ENCODE results near the gene PPCDC.

The PPCDC gene

GRCh38 chr15:75025548-75026260, 2.3 kb downstream of the PPCDC start:
- no peak for TF ChIP-seq GATA3 (IDR thresholded peaks at IDR 0.05; ENCODE audit: low read depth, low read length)
- no peak for TF ChIP-seq GATA2 (IDR thresholded peaks at IDR 0.05; ENCODE audit: low read depth, low read length)

- TF ChIP-seq GATA2 (IDR thresholded peaks at IDR 0.05; ENCODE audit: low read depth, low read length), result no peak
- TF ChIP-seq GATA3 (IDR thresholded peaks at IDR 0.05; ENCODE audit: low read depth, low read length), result no peak
Measured at GRCh38 chr15:75027551-75027950, 4.2 kb downstream of the PPCDC start.

DNA sequence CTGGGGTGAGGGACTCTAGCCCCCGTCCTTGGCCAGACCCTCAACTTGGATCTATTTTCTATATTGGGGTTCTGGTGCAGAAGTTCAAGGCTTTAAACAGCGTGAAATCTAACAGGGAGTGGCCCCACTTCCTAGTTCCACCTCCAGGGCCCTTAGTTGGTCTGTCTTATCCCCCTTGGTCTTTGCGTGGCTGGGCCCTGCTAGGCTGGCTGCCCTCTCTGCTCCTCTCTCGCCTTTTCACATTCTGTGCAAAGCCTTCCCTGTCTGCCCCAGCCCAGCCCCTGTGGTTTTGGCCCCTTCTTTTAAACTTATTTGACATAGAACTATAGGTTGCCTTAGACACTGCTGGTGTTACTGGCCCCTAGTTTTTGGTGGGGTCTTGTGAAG, 5.6 kb downstream of the PPCDC start:
- TF ChIP-seq GATA3 (IDR thresholded peaks at IDR 0.05; ENCODE audit: low read depth, low read length) (no peak), GATA2 (IDR thresholded peaks at IDR 0.05; ENCODE audit: low read depth, low read length) (no peak)

GRCh38 chr15:75029378-75030022, 6.1 kb downstream of the PPCDC start:
- no peak for TF ChIP-seq GATA2 (IDR thresholded peaks at IDR 0.05; ENCODE audit: low read depth, low read length)
- TF ChIP-seq GATA3 (IDR thresholded peaks at IDR 0.05; ENCODE audit: low read depth, low read length), result no peak

DNA sequence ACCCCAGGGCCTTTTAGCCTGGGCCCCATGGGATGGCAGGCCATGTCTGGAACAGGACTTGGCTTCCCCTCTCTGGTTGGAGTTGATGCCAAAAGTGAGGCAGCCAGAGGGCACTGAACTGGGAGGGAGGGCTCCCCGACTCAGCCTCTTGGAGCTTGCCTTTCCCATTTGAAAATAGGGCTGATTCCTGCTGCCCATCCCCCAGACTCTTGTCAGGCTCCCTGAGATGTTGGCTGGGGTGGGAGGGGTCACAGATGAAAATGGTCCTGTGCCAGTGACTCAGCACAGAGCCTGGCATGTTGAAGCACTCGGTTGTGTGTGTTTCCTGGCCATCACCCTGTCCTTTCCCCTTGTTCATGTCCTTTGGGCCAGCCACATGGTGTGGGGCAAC, 6.6 kb downstream of the PPCDC start:
- TF ChIP-seq GATA2 (IDR thresholded peaks at IDR 0.05; ENCODE audit: low read depth, low read length) (no peak), GATA3 (IDR thresholded peaks at IDR 0.05; ENCODE audit: low read depth, low read length) (no peak)

GRCh38 chr15:75030424-75030823, 7.0 kb downstream of the PPCDC start:
- TF ChIP-seq GATA2 (IDR thresholded peaks at IDR 0.05; ENCODE audit: low read depth, low read length) (no peak), GATA3 (IDR thresholded peaks at IDR 0.05; ENCODE audit: low read depth, low read length) (no peak)

GRCh38 chr15:75031848-75032247, 8.5 kb downstream of the PPCDC start:
- no peak for TF ChIP-seq GATA2 (IDR thresholded peaks at IDR 0.05; ENCODE audit: low read depth, low read length)
- no peak for TF ChIP-seq GATA3 (IDR thresholded peaks at IDR 0.05; ENCODE audit: low read depth, low read length)

DNA sequence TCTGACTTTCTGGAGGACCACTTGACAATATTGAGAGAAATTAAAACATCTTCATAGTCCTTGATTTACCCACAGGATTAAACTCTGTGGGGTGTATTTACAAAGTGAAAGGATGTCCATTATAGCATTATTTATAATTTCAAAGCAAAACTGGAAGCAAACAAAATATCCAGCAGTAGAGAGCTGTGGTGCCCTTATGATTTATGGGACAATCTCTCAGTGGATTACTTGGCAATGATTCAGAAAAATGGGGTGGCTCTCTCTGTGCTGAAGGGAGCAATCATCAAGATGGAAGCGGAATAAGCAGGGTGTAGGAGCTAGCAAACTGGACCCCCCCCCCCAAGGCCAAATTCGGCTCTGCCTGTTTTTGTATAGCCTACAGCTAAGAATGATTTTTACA, 9.0 kb downstream of the PPCDC start:
- no peak for TF ChIP-seq GATA3 (IDR thresholded peaks at IDR 0.05; ENCODE audit: low read depth, low read length)
- TF ChIP-seq GATA2 (IDR thresholded peaks at IDR 0.05; ENCODE audit: low read depth, low read length), result no peak

GRCh38 chr15:75033809-75034208, 10.4 kb downstream of the PPCDC start:
- no peak for TF ChIP-seq GATA2 (IDR thresholded peaks at IDR 0.05; ENCODE audit: low read depth, low read length)
- TF ChIP-seq GATA3 (IDR thresholded peaks at IDR 0.05; ENCODE audit: low read depth, low read length), result no peak

- TF ChIP-seq GATA2 (IDR thresholded peaks at IDR 0.05; ENCODE audit: low read depth, low read length), result no peak
- TF ChIP-seq GATA3 (IDR thresholded peaks at IDR 0.05; ENCODE audit: low read depth, low read length), result no peak
Measured at GRCh38 chr15:75034615-75035014, 11.2 kb downstream of the PPCDC start.

- no peak for TF ChIP-seq GATA2 (IDR thresholded peaks at IDR 0.05; ENCODE audit: low read depth, low read length)
- TF ChIP-seq GATA3 (IDR thresholded peaks at IDR 0.05; ENCODE audit: low read depth, low read length), result no peak
Measured at GRCh38 chr15:75036212-75036616, 12.8 kb downstream of the PPCDC start.

GRCh38 chr15:75037685-75038084, 14.3 kb downstream of the PPCDC start:
- TF ChIP-seq GATA2 (IDR thresholded peaks at IDR 0.05; ENCODE audit: low read depth, low read length), result no peak
- no peak for TF ChIP-seq GATA3 (IDR thresholded peaks at IDR 0.05; ENCODE audit: low read depth, low read length)

GRCh38 chr15:75038231-75038630, 14.8 kb downstream of the PPCDC start:
- TF ChIP-seq GATA2 (IDR thresholded peaks at IDR 0.05; ENCODE audit: low read depth, low read length) (no peak), GATA3 (IDR thresholded peaks at IDR 0.05; ENCODE audit: low read depth, low read length) (no peak)

- no peak for TF ChIP-seq GATA3 (IDR thresholded peaks at IDR 0.05; ENCODE audit: low read depth, low read length)
- no peak for TF ChIP-seq GATA2 (IDR thresholded peaks at IDR 0.05; ENCODE audit: low read depth, low read length)
Measured at GRCh38 chr15:75042730-75043508, 19.5 kb downstream of the PPCDC start.

Data from SH-SY5Y (cell line).